ENCODE measurements around the gene TNFAIP8. TPM values are rescaled to one million over a fixed set of nuclear protein-coding genes. Genes with fewer than 3 reads are reported as not detected.

TNFAIP8 gene
- total RNA-seq, 1 donor from 2014 or later: 25.9 TPM

GRCh38 chr5:119316906-119317305, 38.9 kb upstream of the TNFAIP8 start:
- H3K27ac Mint-ChIP-seq (ENCODE audit: unreplicated experiment): no peak overlapping the region
- no peaks in the 10 kb centered on the region for H3K9me3 Mint-ChIP-seq (ENCODE audit: unreplicated experiment)
- H3K36me3 Mint-ChIP-seq (ENCODE audit: low read depth, unreplicated experiment): peaks cover 4% of the 10 kb centered on the region
- H3K27me3 ChIP-seq (ENCODE audit: insufficient read depth, low read length): no peaks in the 10 kb centered on the region
- peaks cover 17% of the 10 kb centered on the region for H3K4me1 Mint-ChIP-seq (ENCODE audit: low read depth, unreplicated experiment)
- H3K4me2 ChIP-seq (ENCODE audit: low read length): no peak overlapping the region
- no peak for FAIRE-seq
- H2AFZ ChIP-seq (ENCODE audit: low read depth, low read length): no peak overlapping the region
- no peak overlapping the region for H3K9ac ChIP-seq (ENCODE audit: low read length)
- H3K9me3 ChIP-seq (ENCODE audit: insufficient read depth, low read depth, low read length): no peaks in the 10 kb centered on the region
- no peak overlapping the region for H3K4me3 Mint-ChIP-seq (ENCODE audit: unreplicated experiment)
- no peak for TF ChIP-seq CTCF (IDR thresholded peaks at IDR 0.05; ENCODE audit: insufficient read depth, low read depth, low read length)
- no peak for TF ChIP-seq EZH2 (IDR thresholded peaks at IDR 0.05; ENCODE audit: insufficient read depth, low read length)
- no peaks in the 10 kb centered on the region for H4K20me1 ChIP-seq (ENCODE audit: insufficient read depth, low read length)
- H3K27me3 Mint-ChIP-seq (ENCODE audit: low read depth, unreplicated experiment): no peaks in the 10 kb centered on the region
- DNase-seq (ENCODE audit: low read depth): no peak
- no peaks in the 10 kb centered on the region for H3K36me3 ChIP-seq (ENCODE audit: insufficient read depth, low read length)
- H3K4me3 ChIP-seq (ENCODE audit: insufficient read depth, low read depth, low read length): no peak overlapping the region
- H3K27ac ChIP-seq (ENCODE audit: low read depth, low read length): no peak overlapping the region
- H3K79me2 ChIP-seq (ENCODE audit: insufficient read depth, low read length): peaks cover 5% of the 10 kb centered on the region
- H3K4me1 ChIP-seq (ENCODE audit: insufficient read depth, low read length): peaks cover 9% of the 10 kb centered on the region

GRCh38 chr5:119318256-119318894, 37.4 kb upstream of the TNFAIP8 start:
- Histone ChIP-seq H3K9ac (ENCODE audit: low read length) (no peak overlapping the region), H3K4me2 (ENCODE audit: low read length) (peak overlapping the region; percentile 14), H3K4me3 (ENCODE audit: insufficient read depth, low read depth, low read length) (no peak overlapping the region), H3K27me3 (ENCODE audit: insufficient read depth, low read length) (no peaks in the 10 kb centered on the region), H3K79me2 (ENCODE audit: insufficient read depth, low read length) (peaks cover 7% of the 10 kb centered on the region), H2AFZ (ENCODE audit: low read depth, low read length) (no peak overlapping the region), H3K4me1 (ENCODE audit: insufficient read depth, low read length) (peaks cover 24% of the 10 kb centered on the region), H4K20me1 (ENCODE audit: insufficient read depth, low read length) (no peaks in the 10 kb centered on the region), H3K27ac (ENCODE audit: low read depth, low read length) (no peak overlapping the region), H3K9me3 (ENCODE audit: insufficient read depth, low read depth, low read length) (no peaks in the 10 kb centered on the region), H3K36me3 (ENCODE audit: insufficient read depth, low read length) (no peaks in the 10 kb centered on the region)
- FAIRE-seq (no peak), DNase-seq (ENCODE audit: low read depth) (no peak)
- peaks cover 4% of the 10 kb centered on the region for H3K36me3 Mint-ChIP-seq (ENCODE audit: low read depth, unreplicated experiment)
- no peaks in the 10 kb centered on the region for H3K9me3 Mint-ChIP-seq (ENCODE audit: unreplicated experiment)
- no peak overlapping the region for H3K27ac Mint-ChIP-seq (ENCODE audit: unreplicated experiment)
- no peak overlapping the region for H3K4me3 Mint-ChIP-seq (ENCODE audit: unreplicated experiment)
- peaks cover 32% of the 10 kb centered on the region for H3K4me1 Mint-ChIP-seq (ENCODE audit: low read depth, unreplicated experiment)
- H3K27me3 Mint-ChIP-seq (ENCODE audit: low read depth, unreplicated experiment): no peaks in the 10 kb centered on the region
- no peak for TF ChIP-seq CTCF (IDR thresholded peaks at IDR 0.05; ENCODE audit: insufficient read depth, low read depth, low read length)

- Mint-ChIP-seq H3K27me3 (ENCODE audit: low read depth, unreplicated experiment) (no peaks in the 10 kb centered on the region), H3K4me1 (ENCODE audit: low read depth, unreplicated experiment) (peaks cover 41% of the 10 kb centered on the region), H3K36me3 (ENCODE audit: low read depth, unreplicated experiment) (peaks cover 4% of the 10 kb centered on the region), H3K27ac (ENCODE audit: unreplicated experiment) (no peak overlapping the region), H3K9me3 (ENCODE audit: unreplicated experiment) (no peaks in the 10 kb centered on the region), H3K4me3 (ENCODE audit: unreplicated experiment) (no peak overlapping the region)
- Histone ChIP-seq H4K20me1 (ENCODE audit: insufficient read depth, low read length) (no peaks in the 10 kb centered on the region), H3K4me1 (ENCODE audit: insufficient read depth, low read length) (peaks cover 33% of the 10 kb centered on the region), H3K27ac (ENCODE audit: low read depth, low read length) (no peak overlapping the region), H3K36me3 (ENCODE audit: insufficient read depth, low read length) (no peaks in the 10 kb centered on the region), H2AFZ (ENCODE audit: low read depth, low read length) (no peak overlapping the region), H3K79me2 (ENCODE audit: insufficient read depth, low read length) (peaks cover 7% of the 10 kb centered on the region), H3K4me2 (ENCODE audit: low read length) (no peak overlapping the region), H3K4me3 (ENCODE audit: insufficient read depth, low read depth, low read length) (no peak overlapping the region), H3K9me3 (ENCODE audit: insufficient read depth, low read depth, low read length) (no peaks in the 10 kb centered on the region), H3K27me3 (ENCODE audit: insufficient read depth, low read length) (no peaks in the 10 kb centered on the region), H3K9ac (ENCODE audit: low read length) (no peak overlapping the region)
- DNase-seq (ENCODE audit: low read depth): no peak
- no peak for TF ChIP-seq CTCF (IDR thresholded peaks at IDR 0.05; ENCODE audit: insufficient read depth, low read depth, low read length)
- no peak for TF ChIP-seq EZH2 (IDR thresholded peaks at IDR 0.05; ENCODE audit: insufficient read depth, low read length)
- no peak for FAIRE-seq
Measured at GRCh38 chr5:119319401-119319800, 36.4 kb upstream of the TNFAIP8 start.
